ENCODE results near the gene WDR1. TPM values are rescaled to one million over a fixed set of nuclear protein-coding genes. Genes with fewer than 3 reads are reported as not detected.

WDR1 gene
- total RNA-seq, 1 experiment from 2014 or later, result 180 TPM

DNA sequence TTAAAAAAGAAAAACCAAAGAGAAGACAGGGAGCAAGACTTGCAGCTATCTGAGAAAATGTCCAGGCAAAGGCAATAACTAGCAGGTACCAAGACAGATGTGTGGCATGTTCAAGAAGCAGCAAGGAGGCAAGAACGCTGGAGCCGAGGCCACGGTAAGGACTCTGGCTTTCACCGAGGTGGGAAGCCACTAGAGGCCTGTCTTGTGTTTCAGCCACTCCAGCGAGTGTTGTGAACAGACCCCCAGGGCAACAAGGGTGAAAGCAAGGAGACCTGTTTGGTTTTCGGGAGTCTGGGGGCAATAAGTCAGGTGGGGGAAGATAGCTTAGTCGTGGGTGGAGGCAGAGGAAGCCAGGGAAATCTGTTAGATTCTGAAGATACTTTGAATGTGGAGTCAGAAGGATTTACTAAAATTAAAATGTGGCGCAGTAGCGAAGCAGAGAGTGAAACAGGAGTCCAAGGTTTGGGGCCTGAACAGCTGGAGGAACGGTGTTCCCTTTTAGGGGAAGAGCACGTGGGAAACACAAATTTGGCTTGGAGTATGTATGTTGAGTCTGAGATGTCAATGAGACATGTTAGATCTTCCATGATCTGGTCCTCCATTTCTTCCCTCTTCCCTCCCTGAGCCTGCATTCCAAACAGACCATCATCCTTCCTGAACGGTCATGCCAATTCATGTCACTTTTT, 3.1 kb downstream of the WDR1 start:
- no peak for DNase-seq (ENCODE audit: low read depth)

DNA sequence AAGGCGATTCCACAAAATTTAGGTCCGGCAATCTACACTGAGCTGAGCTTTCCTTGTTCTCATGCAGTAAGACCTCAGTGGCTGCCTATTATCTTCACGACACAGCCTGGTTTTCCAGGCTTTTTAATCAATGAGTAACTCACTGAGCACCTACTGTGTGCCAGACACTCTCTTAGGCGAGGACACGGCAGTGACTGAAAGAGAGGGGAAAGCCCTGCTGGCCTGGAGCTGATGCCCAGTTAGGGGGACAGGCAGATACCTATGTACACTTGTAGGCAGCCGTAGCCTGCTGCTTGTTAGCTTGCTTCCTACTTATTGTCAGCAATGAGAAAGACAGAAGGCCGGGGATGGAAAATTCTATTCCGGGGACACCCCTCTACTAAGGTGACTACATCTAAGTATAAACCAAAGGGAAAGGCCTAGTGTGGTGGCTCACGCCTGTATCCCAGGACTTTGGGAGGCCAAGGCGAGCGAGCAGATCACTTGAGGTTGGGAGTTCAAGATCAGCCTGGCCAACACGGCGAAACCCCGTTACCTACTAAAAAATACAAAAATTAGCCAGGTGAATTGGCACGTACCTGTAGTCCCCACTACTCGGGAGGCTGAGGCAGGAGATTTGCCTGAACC, 3.8 kb downstream of the WDR1 start:
- DNase-seq (ENCODE audit: low read depth), result no peak

DNA sequence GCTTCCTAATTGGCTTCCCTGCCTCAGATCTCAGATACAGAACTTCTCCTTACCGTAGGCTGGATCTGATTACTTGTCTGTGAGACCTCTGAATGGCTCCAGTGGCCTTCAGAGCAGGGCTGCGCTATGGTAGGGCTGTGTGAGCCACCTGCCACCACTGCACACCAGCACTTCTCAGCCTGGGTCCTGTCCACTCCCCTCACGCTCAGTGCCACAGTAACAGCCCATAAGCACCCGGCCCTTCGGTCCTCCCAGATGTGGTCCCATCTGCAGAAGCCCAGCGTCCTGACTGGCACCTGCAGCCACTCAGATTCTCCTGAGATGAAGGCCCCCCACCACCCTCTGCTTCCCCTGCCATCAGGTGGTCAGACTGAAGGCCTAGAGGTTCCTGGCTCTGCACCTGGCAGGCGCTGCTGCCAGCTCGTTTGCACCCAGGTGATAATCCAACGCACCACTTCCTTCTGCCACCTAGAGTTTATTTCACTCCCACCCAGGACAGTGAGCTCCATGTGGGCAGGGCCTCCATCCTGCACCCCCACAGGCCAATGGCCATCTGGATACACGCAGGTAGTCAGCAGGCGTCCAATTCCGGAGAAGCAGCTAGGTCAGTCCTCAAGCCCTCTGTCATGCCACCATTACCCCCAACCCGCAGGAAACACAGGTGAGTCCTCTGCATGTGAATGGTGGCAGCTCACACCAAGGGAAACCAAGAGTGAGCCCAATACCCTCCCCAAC, 5.4 kb downstream of the WDR1 start:
- no peak for DNase-seq (ENCODE audit: low read depth)

DNA sequence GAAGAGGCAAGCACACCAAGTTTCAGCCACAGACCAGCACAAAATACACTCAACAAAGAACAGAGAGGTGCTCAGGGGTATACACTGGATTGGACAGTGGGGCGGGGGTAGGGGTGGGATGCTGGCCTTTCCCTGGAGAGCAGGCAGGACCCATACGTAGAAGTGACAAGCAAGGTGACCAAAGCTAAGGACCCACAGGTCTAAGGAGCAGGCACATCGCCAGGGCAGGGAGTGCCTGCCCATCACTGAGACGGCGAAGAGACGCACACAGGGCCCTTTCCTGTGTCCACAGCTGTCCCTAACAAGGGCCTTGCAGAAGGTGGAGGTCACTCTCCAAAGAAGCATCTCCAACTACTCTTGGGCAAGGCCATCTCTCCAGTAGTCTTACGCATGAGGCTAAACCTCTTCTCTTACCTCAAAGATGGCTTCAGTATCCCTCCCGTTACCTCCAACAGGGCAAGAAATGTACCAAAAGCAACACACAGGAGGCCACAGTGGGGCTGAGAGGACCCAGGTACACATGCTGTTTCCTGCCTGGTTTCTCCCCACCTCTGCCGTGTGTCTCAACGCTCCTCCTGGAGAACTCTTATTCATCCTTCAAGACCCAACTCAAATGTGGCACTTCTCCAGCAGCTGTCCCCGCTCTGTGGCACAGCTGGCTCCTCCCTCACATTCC, 6.5 kb downstream of the WDR1 start:
- DNase-seq (ENCODE audit: low read depth), result no peak

DNA sequence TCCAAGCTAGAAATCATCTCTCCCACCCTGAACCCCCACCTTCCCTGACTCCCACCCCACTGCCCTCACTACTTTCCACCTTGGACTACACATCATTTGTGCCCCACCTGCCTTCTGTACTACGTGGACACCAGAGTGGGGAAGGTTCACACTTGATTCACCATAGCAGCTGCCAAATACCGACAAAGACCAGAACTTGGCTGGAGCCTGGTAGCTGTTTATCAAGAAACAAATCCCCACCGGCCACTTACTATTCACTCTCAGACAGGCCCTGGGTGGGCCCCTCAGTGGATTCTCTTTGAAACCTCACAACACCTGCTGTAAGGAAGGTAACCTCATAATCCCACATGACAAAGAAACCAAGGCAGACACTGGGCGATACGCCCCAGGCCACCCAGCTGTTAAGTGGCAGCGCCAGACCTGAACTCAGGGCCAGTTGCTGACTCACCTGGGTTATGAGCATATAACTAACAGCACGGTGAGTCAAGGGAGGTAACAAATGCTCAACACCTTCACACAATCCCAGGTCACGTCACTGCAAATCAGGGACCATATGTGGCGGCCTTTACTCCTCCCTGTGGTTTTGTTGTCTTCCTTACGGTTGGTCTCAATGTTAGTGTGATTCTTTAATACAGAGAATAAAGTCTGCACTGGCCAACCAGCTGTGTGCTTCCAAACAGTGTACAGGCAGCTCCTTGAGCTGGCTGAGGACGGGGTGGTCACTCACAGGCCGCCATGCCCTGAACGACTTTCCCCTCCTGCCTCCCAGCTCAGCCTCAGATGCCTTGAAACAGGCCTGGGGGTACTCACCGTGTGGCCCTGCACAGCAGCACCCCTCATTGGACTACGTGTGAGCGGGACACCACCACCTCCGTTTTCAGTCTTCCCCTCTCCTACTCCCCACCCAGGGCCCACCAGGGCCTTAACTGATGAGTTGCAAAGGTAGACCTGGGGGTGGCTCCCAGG, 7.5 kb downstream of the WDR1 start:
- DNase-seq (ENCODE audit: low read depth), result no peak

DNA sequence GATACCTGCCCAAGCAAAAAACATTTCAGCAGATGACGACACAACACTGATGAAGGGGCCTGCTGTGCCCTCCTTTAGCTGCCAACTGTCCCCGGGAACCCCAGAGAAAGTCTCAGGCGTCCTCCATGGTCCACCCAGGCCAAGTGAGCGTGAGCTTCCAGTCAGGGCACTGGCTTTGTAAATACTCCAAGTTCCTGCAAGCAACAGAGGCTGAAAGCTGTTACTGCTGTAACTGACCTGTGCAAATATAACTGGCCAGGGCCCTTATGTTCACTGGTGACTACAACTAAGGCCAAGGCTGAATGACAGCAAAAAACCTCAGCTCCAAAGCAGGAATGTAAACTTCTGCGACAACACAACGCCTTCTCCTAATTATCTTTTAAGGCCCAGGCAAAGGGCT, 8.2 kb downstream of the WDR1 start:
- no peak for DNase-seq (ENCODE audit: low read depth)

DNA sequence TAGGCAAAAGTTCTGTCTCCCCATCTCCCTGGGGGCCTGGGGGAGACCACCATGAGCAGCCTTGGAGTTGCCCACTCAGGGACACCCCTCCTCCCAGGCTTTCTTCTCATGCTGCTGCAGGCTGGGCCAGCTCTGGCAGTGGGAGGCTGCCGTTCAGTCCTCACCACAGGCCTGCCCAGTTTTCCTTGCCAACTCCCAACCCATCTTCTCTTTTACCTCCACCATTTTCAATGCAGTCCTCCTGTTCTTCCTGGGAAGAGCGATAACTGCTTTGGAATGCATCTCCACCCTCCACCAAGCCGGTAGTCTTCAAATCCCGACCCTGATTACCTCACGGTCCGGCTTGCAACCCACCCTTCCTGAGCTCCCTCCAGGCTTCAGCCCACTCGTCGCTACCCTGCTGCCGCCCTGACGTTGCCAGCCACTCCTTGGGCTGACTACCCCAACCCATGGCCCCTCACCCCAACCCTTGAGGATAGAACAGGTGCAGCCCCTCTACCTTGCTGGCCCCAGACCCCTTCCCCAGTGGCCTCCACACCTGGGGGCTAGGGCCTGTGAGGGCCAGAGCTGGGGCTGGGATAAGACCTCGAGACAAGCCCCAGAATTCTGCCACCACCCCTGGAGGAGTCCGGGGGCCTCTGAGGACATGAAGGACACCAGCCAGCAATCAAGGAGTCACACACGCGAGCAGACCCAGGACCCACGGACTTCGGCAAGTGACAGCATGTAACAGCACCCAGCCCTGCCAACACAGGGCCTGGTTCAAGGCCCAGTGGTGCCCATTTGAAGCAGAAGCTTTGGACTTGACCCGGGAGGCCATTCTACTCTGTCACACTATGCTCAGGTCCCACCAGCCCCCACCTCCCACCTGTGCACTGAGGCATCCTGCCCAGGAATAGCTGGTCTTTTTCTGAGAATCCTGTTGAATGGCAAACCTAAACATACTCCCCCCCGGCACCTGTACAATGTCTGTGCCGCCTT, 9.2 kb downstream of the WDR1 start:
- DNase-seq (ENCODE audit: low read depth), result peak; percentile 46

DNA sequence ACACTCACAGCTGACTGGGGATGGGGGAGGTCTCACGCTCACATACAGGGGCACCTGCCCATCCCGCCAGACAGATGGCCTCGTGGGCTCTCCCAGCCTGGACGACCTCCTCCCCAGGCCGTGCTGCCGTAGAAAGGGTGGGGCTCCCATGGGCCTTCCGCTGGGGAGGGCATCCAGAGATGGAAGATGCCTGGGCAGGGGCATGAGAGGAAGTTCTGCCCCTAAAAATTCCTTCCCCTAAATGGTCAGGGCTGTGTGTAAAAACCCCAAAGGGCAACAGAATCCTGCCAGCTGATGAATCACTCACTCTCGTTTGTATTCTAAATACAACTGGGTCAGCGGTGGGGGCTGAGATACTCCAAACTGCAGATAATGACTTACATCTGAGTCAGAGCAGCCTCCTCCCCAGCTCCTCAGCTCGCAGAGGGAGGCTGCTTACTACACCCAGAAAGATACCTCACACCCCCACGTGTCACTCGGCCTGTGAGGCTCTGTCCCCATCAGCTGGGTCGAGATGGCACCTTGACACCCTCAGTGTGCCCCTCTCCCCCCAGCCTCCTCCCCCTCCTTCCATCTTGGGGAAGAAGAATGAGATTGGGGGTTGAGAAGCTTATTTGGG, 10.1 kb downstream of the WDR1 start:
- peak; percentile 98 for DNase-seq (ENCODE audit: low read depth)

DNA sequence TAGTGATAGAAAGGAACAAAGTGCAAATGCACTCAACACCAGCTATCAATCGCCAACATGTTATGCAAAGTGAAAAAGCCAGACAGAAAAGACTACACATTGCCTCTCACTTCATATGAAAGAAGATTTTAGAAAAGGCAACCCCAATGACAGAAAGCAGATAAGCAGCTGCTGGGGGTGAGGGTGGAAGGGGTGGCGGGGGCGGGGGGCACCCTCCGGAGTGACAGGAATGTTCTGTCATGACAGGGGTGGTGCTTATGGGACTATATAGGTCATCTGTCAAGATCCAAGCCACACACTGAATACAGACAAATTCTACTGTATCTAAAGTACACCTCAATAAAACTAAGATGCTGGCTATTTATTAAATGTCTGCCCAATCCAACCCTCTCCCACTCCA, 10.7 kb downstream of the WDR1 start:
- no peak for DNase-seq (ENCODE audit: low read depth)

DNA sequence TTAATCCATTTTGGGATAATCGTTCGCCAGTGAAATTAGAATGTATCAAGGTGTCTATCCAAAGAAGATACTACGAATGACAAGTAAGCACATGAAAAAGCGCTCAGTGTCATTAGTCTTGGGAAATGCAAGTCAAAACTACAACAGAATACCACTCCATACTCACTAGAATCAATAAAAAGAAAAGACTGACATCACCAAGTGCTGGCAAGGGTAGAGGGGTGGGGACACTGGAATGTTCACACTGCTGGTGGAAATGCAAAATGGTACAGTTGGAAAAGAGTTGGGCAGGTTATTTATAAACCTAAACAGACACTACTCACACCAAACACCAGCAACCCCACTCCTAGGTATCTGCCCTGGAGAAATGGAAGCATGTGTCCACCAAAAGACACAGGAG, 11.2 kb downstream of the WDR1 start:
- DNase-seq (ENCODE audit: low read depth), result no peak

DNA sequence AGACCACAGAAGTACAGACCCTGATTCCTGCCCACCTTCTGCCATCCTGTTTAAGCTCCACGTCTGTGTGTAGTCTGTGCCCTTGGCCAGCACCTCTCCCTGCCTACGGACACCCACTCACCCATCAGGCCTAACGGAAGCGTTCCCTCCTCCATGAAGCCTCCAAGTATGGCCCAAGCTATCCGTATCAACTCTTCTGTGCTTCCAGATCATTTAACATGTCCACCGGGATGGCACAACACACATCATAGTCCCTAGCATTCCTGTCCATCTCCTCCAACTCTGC, 11.7 kb downstream of the WDR1 start:
- no peak for DNase-seq (ENCODE audit: low read depth)

DNA sequence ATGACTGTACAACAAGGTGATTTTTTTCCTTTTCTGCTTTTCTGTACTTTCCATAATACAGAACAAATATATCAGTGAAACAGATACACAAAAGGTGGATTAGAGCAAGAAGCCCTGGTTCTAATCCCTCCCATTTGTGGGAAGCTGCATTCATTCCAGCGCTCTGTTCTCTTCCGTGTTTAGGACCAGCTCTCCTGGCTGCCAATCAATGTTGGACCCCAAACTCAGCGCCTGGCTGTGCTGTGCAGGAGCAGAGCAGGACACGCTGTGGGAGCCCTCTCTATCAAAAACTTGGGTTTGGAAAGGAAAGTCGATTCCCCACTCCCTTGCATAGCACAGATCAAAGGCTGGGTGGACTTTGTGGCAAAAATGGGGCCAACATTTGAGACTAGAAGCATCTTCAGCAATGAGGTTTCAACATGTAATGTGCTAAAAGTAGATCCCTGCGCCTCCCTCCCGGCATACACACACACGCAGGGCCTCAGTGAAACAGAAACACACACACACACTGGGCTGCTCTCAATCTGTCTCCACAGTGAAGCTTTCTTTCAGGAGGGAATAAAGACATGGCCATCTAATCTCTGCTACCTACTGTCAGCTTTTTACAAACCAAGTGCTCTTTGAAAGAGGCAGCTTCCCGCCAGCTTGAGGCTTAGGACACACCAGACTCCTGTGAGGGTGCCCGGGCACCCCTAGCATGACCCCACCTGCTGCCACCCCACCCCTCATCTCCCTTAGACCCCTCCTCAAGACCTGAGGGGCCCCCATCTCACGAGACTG, 12.2 kb downstream of the WDR1 start:
- no peak for DNase-seq (ENCODE audit: low read depth)

DNA sequence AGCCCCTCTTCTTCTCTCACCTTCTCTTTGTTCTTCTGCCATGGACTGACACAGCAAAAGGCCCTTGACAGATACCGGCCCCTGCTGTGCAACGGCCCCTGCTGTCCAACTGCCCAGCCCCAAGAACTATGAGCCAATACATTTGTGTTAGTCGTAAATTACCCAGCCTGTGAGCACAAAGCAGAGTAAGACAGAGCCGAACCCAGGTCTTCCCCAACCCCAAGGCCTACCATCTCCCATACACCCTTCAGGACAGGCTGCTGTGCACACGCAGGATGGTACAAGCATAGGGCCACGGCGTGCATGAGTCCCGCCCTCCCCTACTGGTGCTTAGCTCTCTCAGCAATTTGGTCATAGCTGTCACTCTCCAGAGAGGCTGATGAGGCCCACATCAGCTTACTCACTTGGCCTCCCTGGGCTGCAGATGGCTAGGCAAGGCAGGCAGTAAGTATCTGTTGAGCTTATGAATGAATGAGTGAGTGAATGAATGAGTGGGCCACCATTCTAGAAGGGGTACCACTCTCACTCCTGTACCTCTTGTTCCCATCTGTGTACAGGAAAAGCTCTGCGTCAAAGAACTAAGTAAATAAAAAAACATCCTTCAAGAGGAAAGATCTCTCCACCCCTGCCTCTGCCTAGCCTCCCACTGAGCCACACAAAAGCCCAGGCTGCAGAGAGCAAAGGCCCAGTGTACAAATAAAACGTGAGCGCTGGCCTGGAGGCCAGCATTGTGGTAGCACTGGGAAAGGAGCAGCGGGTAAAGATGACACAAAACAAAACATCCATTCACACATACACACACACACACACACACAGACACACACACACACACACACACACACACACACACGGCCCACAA, 13.9 kb downstream of the WDR1 start:
- no peak for DNase-seq (ENCODE audit: low read depth)

DNA sequence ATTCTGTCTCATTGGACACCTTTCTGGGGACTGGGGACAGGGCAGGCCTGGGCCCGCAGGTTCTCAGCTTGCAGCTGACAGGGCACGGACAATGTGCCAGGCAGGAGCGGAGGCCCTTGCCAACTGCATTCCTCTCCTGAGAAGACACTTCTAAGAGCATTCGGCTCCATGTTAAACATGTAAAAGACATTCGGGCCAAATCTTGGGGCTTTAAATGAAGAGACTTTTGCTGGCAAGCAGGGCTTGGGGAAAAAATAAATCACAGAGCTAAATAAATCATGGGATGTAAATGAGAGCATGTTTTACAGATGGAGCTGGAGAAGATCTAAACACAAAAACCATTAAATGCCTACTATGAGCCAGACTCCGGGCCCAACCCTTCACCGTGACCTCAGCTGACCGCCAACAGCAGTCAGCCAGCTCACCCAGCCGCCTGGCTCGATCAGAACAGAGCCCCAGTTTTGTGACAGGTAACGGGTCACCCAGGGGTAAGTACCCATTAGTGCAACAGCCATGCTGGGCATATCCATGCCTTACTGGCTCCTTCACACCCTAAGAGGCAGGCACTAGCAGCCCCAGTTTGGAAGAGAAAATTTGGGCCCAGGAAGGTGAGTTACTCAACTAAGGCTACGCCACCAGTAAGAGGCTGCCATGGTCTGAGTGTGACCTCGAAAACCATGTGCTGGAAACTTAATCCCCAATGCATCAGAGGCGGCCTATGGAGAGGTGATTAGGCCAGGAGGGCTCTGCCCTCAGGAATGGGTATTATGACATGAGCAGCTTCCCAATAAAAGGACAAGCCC, 14.7 kb downstream of the WDR1 start:
- no peak for DNase-seq (ENCODE audit: low read depth)

DNA sequence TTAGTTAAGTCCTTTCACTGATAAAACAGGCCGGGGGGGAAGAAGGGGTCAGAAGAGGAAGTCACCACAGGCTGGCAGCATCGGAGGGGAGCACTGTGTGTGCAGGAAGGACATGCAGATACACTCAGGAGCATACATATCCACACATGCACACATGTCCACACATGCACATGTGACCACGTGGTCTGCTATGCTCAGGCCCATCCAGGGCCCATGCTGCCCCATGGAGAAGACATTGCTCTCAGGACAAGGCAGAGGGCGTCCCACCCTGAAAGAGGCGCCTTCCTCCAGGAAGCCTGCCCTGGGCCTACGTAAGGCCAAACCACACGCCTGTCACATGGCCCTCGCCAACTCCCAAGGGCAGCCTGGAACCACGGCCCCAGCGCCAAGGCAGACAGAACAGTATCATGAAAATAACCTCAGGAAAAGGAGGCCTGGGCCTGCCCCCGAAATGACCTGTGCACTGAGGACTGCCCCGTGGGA, 15.8 kb downstream of the WDR1 start:
- no peak for DNase-seq (ENCODE audit: low read depth)

DNA sequence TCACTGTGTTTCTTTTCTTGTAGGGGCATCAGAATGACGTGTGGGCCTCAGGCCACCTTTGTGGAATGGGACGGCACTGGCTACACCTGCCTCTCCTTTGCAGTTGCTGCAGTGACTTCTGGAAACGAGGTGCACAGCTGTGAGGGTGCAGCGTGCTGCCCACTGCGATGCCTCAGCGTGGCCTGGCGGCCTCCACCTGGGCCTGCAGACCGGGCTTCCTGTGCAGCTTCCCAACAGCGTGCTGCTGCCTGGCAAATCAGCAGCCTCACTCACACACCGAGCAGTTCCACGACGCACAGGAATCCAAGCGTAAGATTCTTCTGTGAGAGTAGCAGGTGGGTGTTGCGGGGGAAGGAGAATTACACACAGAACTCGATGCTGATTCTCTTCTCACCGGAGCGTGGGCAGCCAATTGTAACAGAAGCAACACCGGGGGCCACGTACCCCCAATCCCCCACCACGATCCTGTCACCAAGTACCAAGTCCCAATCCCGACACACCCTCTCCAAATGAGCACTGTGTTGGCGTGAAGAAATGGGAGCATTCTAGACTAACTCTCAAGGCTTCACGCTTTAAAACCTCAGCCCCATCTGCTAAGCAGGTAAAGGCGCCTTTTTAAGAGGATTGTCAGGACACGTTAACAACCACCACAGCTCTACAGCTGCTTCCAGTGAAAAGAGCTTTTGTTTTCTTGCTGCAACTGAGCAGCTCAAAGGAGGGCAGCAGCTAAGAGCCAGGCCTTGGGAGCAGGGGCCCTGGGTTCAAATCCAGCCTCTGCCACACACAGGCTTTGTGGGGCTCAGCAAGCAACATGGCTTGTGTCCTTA, 16.9 kb downstream of the WDR1 start:
- DNase-seq (ENCODE audit: low read depth), result no peak

Data from RPMI7951 (cell line).